Skeletal muscle satellite cell (primary cell): ENCODE measurements around the gene MIEF2. TPM values are rescaled to one million over a fixed set of nuclear protein-coding genes. Genes with fewer than 3 reads are reported as not detected.
"Not testable (repeated sequence)": the region's sequence is repeated elsewhere in the genome, so short reads cannot be mapped to it uniquely, and the experiment has no call there.

Experiments
- H3K27me3 ChIP-seq: 2 replicates; pipeline ENCODE4 v1.7.0; 2013; ENCODE audit warnings: low read length; ENCODE audit not compliant: control insufficient read depth, insufficient read depth
- H3K36me3 ChIP-seq: 2 replicates; pipeline ENCODE4 v1.7.0; 2013; ENCODE audit warnings: mild to moderate bottlenecking, control low read depth, low read length; ENCODE audit not compliant: insufficient read depth
- H3K4me1 ChIP-seq: 2 replicates; pipeline ENCODE4 v1.7.0; 2013; ENCODE audit warnings: low read length; ENCODE audit not compliant: control insufficient read depth, insufficient read depth
- H3K4me2 ChIP-seq: 2 replicates; pipeline ENCODE4 v1.7.0; 2013; ENCODE audit warnings: mild to moderate bottlenecking, low read length
- H3K4me3 ChIP-seq: 2 replicates; pipeline ENCODE4 v1.7.0; 2013; ENCODE audit warnings: low read length
- H3K9ac ChIP-seq: 2 replicates; pipeline ENCODE4 v1.7.0; 2013; ENCODE audit warnings: mild to moderate bottlenecking, low read depth, low read length, moderate library complexity
- H3K9me3 ChIP-seq: replicated peaks from 2 replicates; pipeline ENCODE4 v1.7.0; 2013; ENCODE audit warnings: mild to moderate bottlenecking, control low read depth, low read length
- total RNA-seq: library from RNA; depleted of rRNA; stranded (reverse); fragments of >200 nt; gene quantifications from 2 replicates; pipeline ENCODE4 v1.2.3, GENCODE V29; 2012; rRNA removed

Gene MIEF2
- 8.6 and 10.9 TPM in 2 replicates for total RNA-seq

GRCh38 chr17:18260332-18261145 lies at the start of gene MIEF2:
TSS of gene MIEF2 (plus strand) at chr17:18260662. CDS start at chr17:18262721, 2,059 bp downstream.
- peaks cover 39% of the 10 kb centered on the region for H3K36me3 ChIP-seq
- peak within 1 kb of the TSS; percentile 98 for H3K4me2 ChIP-seq
- no peaks in the 10 kb centered on the region for H3K9me3 ChIP-seq
- no peaks in the 10 kb centered on the region for H3K27me3 ChIP-seq
- peaks cover 38% of the 10 kb centered on the region for H3K4me1 ChIP-seq
- peak within 1 kb of the TSS; percentile 88 for H3K9ac ChIP-seq
- peak within 1 kb of the TSS; percentile 95 for H3K4me3 ChIP-seq

DNA sequence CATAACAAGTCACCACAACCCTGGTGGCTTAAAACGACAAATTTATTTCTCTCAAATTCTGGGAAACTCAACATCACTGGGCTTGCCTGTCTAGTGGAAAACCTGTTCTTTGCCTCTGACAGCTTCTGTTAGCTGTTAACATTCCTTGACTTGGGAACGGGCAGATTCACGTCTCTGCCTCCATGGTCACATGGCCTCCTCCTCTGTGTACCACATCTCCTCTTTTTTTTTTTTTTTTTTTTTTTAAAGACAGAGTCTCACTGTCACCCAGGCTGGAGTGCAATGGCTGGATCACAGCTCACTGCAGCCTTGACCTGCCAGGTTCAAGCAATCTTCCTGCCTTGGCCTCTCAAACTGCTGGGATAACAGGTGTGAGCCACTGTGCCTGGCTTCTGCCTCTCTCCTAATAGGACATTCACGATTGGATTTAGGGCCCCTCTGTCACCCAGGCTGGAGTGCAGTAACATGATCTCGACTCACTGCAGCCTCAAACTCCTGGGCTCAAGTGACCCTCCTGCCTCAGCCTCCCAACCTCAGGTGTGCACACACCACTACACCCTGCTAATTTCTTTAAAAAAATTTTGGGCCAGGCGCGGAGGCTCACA lies 46.7 kb upstream of the MIEF2 start:
- H3K4me3 ChIP-seq, result no peak overlapping the region
- peaks cover 2% of the 10 kb centered on the region for H3K4me1 ChIP-seq
- no peak overlapping the region for H3K9ac ChIP-seq
- no peak overlapping the region for H3K4me2 ChIP-seq
- no peaks in the 10 kb centered on the region for H3K9me3 ChIP-seq
- H3K27me3 ChIP-seq, result no peaks in the 10 kb centered on the region
- peaks cover 21% of the 10 kb centered on the region for H3K36me3 ChIP-seq

DNA sequence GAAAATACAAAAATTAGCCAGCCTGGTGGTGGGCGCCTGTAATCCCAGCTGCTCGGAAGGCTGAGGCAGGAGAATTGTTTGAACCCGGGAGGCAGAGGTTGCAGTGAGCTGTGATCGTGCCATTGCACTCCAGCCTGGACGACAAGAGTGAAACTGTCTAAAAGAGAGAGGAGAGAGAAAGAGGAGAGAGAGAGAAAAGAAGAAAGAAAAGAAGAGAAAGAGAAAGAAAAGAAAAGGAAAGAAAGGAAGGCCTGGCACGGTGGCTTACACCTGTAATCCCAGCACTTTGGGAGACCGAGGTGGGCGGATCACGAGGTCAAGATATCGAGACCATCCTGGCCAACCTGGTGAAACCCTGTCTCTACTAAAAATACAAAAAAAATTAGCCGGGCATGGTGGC lies 43.6 kb upstream of the MIEF2 start:
- not testable (repeated sequence) for H3K9me3 ChIP-seq, H3K36me3 ChIP-seq, H3K27me3 ChIP-seq, H3K4me3 ChIP-seq, H3K4me2 ChIP-seq, H3K9ac ChIP-seq
- H3K4me1 ChIP-seq, result peaks cover 17% of the 10 kb centered on the region

DNA sequence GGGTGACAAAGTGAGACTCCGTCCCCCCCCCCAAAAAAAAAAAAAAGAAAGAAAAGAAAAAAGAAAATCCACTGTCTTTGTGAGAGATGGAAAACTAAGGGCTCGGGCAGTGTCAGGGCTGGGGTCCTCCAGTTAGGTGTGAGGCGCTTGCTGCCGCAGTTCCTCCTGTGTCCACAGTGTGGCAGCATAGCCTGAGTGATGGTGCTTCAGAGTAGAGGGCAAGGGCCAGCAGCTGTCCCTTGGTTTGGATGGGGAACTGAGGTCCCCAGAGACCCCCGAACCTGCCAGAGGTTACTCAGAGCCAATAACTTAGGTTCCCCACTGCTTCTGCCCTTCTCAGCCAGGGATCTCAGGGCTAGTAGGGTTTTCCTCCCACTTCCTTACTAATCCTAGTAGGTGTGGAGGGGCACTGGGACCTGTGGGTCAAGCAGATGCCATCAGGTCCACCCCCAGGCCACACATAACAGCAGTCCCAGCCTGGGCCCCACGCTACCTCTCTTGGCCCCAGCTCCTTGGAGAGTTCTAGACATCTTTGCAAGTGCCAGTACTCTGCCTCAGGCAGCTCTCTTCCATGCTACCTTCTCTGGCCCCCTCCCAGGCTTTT lies 42.9 kb upstream of the MIEF2 start:
- Histone ChIP-seq H3K9ac (no peak overlapping the region), H3K4me2 (no peak overlapping the region), H3K4me1 (peaks cover 17% of the 10 kb centered on the region), H3K27me3 (no peaks in the 10 kb centered on the region), H3K9me3 (no peaks in the 10 kb centered on the region), H3K36me3 (no peaks in the 10 kb centered on the region), H3K4me3 (no peak overlapping the region)

- H3K36me3 ChIP-seq, result no peaks in the 10 kb centered on the region
- H3K4me2 ChIP-seq, result no peak overlapping the region
- H3K27me3 ChIP-seq, result no peaks in the 10 kb centered on the region
- H3K4me3 ChIP-seq, result no peak overlapping the region
- no peak overlapping the region for H3K9ac ChIP-seq
- peaks cover 17% of the 10 kb centered on the region for H3K4me1 ChIP-seq
- H3K9me3 ChIP-seq, result no peaks in the 10 kb centered on the region
Measured at GRCh38 chr17:18218756-18219415, 41.6 kb upstream of the MIEF2 start.

- no peak overlapping the region for H3K4me3 ChIP-seq
Measured at GRCh38 chr17:18224053-18224386, 36.4 kb upstream of the MIEF2 start.

DNA sequence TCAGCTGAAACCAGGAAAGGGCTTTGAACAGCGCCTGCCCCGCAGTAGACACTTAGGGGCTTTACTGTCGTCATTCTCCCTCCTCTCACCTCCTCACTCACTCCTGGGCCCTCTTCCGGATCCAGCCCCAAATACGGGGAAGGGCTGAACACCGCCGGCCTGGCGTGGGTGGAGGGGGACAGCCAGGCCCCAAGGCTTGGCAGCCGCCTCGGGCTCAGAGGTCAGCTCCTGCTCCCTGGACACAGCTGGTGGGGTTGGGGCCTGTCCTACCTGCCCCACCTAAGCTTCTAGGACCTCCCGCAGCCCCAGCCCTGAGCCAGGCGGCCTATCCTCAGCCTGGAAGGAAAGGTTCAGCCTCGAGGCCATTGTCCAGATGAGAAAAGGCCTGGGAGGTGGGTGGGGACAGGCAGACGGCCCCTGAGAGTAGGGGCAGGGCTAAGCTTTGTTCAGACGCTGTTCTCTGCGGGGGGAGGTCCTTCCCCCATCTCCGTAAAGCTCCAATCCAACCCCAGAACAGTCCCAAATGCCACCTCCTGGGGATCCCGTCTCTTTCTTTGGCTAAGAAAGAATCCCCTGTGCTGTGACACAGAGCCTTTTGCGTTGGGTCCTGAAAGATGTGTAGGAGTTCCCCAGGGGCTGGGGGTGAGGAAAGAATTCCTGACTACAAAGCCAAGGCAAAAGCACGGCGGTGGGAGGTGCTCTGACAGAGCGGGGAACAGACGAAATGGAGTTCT lies 35.9 kb upstream of the MIEF2 start:
- H3K9me3 ChIP-seq, result no peaks in the 10 kb centered on the region
- no peaks in the 10 kb centered on the region for H3K27me3 ChIP-seq
- H3K4me3 ChIP-seq, result peak overlapping the region; percentile 67
- H3K4me1 ChIP-seq, result peaks cover 29% of the 10 kb centered on the region
- H3K4me2 ChIP-seq, result peak overlapping the region; percentile 94
- no peaks in the 10 kb centered on the region for H3K36me3 ChIP-seq
- peak overlapping the region; percentile 63 for H3K9ac ChIP-seq

More at GRCh38 chr17:18224053-18224386, 36.4 kb upstream of the MIEF2 start:
- Histone ChIP-seq H3K4me2 (no peak overlapping the region), H3K9ac (no peak overlapping the region), H3K9me3 (no peaks in the 10 kb centered on the region), H3K4me1 (peaks cover 33% of the 10 kb centered on the region), H3K36me3 (no peaks in the 10 kb centered on the region), H3K27me3 (no peaks in the 10 kb centered on the region)

GRCh38 chr17:18225121-18225641 lies 35.3 kb upstream of the MIEF2 start, which contains the start of gene LLGL1:
TSS of gene LLGL1 (plus strand) at chr17:18225635. CDS start at chr17:18225683, 48 bp downstream.
- peaks cover 29% of the 10 kb centered on the region for H3K4me1 ChIP-seq
- H3K9me3 ChIP-seq, result no peaks in the 10 kb centered on the region
- peak within 1 kb of the TSS; percentile 94 for H3K4me2 ChIP-seq
- peak within 1 kb of the TSS; percentile 83 for H3K9ac ChIP-seq
- no peaks in the 10 kb centered on the region for H3K27me3 ChIP-seq
- H3K4me3 ChIP-seq, result peak within 1 kb of the TSS; percentile 84
- no peaks in the 10 kb centered on the region for H3K36me3 ChIP-seq

DNA sequence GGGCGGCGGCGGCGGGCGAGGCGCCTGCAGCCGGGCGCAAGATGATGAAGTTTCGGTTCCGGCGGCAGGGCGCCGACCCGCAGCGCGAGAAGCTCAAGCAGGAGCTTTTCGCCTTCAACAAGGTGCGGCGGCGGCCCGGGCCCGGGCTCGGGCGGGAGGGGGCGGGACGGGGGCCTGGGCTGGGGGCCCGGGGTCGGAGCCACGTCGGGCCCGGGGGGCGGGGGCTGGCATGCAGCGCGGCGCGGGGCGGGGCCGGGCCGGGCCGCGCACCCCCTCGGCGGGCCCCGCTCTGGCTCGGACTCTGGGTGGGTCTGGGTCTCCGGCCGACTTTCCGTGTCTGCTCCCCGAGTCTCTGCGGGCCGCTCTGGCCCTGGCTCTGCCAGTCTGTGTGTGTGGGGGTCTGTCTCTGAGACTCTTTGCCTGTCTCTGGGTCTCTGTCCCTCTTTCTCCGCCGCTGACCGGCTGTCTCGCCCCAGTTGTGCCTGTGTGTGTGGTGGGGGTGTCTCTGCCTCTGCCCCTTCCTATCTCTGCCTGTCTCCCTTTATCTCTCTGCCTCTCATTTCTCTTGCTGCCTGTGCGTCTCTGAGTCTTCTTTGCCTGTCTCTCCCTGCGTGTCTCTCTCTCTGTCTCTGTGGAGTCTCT lies 34.7 kb upstream of the MIEF2 start:
- Histone ChIP-seq H3K9ac (peak overlapping the region; percentile 83), H3K27me3 (no peaks in the 10 kb centered on the region), H3K4me2 (peak overlapping the region; percentile 94), H3K9me3 (no peaks in the 10 kb centered on the region), H3K4me1 (peaks cover 28% of the 10 kb centered on the region), H3K36me3 (no peaks in the 10 kb centered on the region), H3K4me3 (peak overlapping the region; percentile 84)

- Histone ChIP-seq H3K4me1 (peaks cover 22% of the 10 kb centered on the region), H3K9me3 (no peaks in the 10 kb centered on the region), H3K4me2 (peak overlapping the region; percentile 94), H3K9ac (peak overlapping the region; percentile 83), H3K27me3 (no peaks in the 10 kb centered on the region), H3K4me3 (peak overlapping the region; percentile 84), H3K36me3 (no peaks in the 10 kb centered on the region)
Measured at GRCh38 chr17:18226284-18226945, 34.0 kb upstream of the MIEF2 start.
